Stimulated activated CD4-positive, alpha-beta T cell treated with anti-CD3 and anti-CD28 coated beads, Interleukin-12 subunit alpha, Interleukin-12 subunit beta, amount 100 ng/mL, for 4 hours (primary cell): Measurements from ENCODE around the gene TMEM196.

Experiments
- DNase-seq: peaks from one replicate; pipeline ENCODE4 v3.0.0-alpha.2; 2020

The TMEM196 gene

DNA sequence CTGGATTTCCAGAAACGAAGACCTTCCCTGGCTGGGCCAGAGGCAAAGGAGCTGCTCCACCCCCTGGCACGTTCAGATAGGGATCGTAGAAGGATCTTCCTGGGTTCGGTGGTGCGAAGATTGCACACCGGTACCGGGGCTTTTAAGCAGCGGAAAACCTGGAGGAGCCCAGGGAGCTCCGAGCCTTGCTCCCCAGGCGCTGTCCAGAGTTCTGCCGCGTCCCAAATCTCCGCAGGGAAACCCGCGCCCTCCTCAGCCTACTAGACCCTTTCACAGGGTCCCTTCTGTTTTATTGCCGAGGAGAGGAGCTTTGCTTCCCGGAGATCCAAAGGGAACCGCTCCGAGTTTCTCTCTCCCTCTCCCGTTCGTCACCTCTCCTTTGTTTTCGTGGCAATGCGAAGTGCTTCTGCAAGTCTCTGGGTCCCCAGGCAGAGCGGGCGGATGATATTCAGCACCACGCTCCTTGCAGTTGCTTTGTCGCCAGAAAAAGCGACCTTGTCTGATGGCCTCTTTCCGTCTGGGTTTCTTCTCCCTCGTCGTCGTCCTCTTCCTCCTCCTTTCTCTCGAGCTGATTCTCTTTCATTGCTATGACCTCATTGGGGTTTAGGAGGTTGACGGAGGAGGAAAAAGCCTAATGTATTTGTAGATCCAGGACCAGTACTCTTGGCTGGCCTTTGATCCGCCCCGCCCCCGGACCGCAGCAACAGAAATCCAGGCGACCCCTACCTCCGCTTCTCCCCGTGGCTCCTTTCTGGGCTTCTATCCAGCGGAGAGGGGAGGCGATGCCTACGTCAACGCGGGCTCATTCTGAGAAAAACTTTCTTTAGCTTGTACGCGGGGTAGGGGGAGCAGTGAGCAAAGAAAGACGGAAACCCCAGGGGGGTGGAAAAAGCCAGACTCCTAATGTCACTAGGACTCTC, at the start of gene TMEM196:
Gene TMEM196 (minus strand): TSS at position 777 of the 920 bp plus-strand sequence. CDS start 921 bp downstream, outside the sequence.
- no peak for DNase-seq

DNA sequence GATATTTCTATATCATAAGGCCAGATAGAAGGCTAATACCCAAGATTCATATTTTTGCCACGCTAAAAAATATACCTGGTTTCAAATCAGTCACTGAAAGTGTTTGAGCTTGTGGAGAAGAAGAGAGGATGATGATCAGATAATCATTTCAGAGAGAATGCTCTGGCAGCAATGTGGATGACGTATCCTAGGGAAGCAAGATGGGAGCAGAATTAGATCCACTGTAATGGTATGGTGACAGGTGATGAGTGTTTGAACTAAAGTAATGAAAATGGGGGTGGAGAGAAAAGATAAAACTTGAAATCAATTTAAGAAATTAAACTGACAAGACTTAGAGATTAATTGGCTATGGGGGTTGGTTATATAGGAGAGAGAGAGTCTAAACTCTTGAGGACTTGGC, 42.7 kb upstream of the TMEM196 start:
- DNase-seq = no peak

DNA sequence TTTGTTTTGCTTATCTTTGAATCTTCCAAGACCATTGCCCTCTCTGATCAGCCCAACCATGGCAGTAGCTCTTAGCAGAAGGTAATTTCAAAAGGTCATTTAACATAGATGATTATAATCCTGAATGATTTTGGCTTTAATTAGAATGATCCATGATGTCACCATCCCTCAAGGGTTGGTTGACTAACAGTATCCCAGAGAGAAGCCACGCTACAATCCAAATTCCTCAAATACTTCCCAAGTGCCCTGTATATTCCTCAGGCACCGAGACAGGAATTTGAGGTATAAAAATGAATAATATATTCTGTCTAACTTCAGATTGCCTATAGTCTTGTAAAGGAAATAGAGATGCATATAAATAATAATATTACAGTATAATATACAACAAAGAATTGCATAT, 42.1 kb upstream of the TMEM196 start:
- no peak for DNase-seq

DNA sequence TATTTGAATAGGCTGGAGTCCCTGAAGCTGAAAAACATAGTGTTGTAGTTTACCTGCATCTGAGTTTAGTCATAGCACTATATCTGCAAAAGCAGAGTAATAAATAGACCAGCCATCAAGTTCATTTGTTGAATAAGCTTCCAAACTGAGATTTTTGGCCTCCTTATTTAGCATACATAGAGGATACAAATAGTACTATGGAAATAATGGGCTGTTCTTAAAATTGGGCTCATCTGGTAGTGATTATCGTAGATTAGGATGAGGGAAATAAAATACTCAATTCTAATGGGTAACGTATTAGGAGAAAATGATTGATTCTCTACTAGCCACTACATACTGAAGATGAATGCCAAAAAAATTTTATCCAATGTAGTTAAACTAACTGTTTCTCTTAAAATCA, 41.4 kb upstream of the TMEM196 start:
- no peak for DNase-seq

DNA sequence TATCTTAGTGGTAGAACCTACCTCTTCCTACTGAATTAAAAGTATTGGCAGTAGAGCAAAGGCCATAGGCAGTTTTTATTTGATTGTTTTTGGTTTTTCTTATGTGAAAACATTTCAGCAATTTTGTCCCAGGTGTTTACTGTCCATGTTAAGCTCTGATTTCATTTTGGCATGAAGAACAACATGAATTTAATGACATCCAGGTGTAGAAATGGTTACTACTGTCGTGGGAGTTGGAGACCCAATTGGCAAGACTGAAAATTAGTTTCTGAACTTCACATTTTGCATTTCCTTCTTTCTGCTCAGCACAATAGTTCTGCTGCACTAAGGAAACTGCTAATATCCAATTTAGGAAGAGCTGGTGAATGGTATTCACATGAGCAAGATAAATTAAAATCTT, 38.0 kb upstream of the TMEM196 start:
- no peak for DNase-seq

DNA sequence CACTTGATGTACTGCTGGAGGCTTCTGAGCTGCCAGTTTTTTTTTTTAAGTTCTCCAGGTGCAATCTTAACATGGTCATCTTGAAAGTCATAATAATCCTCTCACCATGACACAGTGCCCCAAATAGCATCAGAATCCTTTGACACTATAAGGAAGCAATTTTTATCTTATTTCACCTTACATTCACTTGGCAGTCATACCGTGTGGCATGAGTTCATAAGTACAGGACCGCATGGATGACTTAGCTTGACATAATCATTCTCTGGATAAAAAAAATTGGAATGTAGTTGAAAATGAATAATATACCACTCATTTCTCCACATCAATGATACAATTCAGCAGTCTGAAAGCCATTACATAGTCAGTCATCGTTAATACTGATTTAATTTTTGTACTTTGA, 25.6 kb upstream of the TMEM196 start:
- DNase-seq = no peak

DNA sequence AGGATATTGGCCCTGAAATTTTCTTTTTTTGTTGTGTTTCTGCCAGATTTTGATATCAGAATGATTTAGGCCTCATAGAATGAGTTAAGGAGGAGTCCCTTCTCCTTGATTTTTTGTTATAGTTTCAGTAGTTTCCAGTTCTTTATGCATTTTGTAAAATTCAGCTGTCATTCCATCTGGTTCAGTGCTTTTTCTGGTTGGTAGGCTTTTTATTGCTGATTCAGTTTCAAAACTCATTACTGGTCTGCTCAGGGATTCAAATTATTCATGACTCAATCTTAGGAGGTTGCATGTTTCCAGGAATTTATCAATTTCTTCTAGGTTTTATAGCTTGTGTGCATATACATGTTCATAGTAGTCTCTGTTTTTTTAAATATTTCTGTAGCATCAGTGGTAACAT, 10.1 kb upstream of the TMEM196 start:
- no peak for DNase-seq

DNA sequence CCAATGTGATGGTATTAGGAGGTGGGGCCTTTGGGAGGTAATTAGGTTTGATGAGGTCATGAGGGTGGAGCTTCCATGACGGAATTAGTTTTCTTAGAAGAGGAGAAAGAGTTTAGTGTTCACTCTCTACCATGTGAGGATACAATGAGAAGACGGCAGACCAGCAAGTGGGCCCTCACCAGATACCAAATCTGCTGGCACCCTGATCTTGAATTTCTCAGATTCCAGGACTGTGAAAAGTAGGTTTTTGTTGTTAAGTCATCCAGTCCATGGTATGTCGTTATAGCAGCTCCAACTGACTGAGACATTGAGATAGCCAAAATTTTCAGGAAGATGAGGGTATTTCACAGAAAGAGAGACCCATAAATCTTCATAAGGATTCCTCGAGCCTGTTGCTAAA, 3.6 kb upstream of the TMEM196 start:
- no peak for DNase-seq

DNA sequence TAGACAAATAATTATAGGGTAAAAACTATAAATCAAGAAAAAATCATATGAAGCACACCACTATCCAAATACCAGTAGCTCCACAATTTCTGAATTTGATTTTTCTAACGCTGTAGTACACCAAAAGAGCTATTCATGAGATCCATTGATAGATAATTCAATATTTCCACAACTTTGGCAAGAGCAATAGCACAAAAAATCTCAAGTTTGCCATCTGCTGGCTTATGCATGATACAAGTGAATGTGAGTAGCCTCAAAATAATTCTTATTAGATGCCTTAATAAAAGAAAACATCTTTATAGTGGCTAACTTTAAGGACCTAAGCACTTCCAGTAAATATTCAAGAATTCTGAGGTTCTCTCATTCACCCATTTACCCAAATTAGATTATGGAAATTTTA, 2.2 kb upstream of the TMEM196 start:
- DNase-seq = no peak

DNA sequence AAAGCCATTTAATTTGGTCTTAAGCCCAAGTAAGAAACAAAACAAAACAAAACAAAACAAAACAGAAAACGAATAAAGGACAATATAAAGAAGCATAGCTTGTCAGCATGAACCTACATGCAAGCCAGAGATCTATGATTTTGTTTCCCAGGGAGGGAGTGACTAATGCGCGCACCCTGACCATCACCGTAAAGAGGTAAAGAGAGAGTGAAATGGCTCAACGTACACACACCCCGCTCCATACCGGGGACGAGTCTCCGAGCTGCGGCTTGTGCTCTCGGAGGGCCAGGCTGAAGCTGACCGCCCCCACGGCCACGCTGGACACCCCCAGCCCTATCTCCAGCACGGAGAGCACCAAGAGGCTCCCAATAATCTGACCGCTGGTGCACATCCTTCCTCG, 1.1 kb downstream of the TMEM196 start:
- DNase-seq = no peak

DNA sequence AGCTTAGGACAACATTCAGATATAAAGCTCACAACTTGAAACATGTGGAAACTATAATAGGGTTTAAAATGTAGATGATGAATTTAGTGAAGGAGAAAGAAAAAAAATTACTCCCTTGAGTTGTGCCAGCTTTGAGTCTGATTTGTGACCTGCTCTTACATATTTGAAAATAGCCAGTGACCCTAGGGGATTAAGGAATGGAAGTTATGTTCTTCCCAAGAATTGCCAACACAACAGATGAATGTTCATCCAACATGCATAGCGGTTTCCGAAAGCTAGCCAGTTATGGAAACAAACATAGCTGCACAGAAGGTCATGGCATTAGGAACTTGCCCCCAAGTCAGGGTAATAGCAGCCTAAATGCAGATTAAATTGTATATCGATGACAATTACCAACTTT, 10.8 kb downstream of the TMEM196 start:
- no peak for DNase-seq

DNA sequence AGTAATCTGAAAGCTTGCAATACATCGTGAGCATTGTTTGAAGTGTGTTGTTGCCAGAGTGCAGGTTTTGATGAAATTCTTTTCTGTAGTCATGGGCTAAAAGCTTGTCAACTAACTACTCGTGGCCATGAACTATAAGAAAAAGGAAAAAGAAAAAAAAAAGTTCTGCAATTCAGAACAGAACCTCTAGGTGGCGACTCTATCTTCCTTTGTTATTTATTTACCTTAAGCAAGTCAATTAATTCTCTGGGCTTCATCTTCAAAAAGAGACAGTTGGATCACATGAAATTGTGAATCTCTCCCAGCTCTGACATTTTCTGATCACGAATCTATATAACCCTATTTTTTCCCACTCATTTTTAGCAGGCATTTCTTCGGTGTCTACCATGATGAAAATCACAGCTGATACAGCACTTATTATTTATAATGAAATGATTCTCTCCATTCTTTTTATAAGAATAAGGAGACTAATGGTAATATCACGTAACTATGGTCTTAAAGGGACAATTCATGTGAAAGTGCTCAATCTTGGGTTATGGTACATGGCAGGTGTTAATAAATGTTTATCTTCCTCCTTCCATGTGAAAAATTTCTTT, 18.8 kb downstream of the TMEM196 start:
- no peak for DNase-seq

DNA sequence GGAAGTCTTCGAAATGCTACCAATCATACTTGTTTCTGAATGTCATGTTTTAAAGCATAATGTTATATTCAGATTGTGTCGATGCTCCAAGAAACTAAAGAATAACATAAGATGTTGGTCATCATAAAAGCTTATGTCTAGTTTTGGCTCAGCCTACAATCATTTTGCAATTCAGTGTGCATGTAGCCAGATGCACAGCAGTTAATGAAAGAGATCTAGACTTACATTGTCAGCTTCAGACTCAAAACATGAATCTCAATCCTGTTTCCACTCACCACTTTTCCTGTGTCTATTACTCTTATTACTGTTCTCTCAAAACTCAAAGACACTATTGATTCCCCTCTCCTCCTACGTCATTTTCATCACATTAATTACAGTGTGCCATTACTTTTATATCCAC, 21.4 kb downstream of the TMEM196 start:
- no peak for DNase-seq

DNA sequence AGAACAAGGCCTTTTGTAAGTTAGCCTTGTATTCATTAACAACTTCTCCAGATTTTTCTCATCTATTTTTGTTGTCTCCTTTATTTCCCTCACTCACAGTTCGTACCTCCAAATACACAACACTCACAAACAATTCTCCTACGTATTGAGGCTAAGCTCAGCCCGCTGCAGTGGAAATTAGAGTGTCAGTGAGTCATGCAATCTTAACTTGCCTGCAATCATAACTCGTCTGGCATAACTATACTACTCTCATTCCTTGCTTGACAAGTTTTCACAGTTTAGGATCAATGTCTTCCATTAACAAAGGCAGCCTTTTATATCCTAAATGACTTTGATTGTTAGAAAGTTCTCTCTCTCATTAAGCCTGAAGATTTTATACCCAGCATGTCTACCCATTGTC, 23.8 kb downstream of the TMEM196 start:
- DNase-seq = no peak

DNA sequence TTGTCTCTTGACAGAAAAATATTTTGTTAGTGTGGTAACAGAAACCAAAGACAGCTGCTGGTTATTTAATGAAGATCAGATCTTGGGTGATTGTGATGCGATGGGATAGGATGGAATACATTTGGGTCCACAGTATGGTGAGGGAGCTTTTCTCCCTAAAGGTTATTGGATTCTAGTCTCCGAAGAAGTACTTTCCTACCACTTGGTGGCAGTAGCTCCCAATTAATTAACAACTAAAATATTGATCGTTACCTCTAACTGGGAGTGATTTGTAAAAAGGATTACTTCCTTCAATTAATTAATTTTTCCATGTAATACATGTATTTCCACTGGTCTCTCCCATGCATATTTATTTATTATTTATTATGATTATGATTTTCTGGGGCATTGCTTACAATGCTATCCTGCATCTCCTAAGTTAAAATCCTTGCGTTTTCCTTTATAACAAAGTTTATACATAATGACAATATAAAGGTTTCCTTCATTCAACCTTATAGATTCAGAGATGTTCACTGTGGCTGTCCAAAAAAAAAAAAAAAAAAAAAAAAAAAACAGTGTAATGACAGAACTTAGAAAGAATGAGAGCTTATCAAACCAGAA, 25.6 kb downstream of the TMEM196 start:
- DNase-seq = no peak

DNA sequence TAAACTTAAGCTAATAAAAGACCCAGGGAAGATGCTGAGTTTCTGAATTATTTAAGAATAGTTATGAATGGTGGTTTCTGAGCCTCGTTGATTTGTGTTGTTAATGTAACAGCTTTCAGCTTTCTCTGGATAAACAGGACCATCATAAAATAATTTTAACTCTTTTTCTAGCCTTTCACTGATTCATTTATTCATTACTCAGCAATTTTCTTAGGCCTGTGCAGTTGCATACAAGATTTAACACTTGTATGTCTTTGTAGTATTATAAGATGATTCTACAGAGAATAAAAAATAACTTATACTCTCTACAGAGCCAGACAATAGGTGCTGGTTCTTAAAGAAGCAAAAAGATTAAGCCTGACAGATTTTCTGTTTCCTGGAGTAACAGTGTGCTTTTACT, 29.3 kb downstream of the TMEM196 start:
- DNase-seq = no peak

DNA sequence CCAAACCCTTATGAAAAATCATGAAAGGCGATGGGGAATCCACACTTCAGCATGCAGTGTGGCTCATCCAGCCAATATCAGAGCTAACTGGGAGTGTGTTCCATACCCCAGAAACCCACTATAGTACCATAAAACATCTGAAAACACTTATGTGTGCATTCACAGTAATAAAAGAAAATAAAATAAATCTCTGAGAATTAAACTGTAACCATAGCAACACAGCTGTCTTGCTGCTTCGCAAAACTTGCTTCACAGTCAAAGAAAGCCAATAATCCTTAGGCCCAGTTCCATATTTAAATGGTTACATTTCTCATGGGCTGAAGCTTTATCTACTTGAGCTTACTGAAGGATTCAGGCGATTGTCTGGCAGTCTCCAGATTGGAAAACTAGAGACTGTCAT, 44.7 kb downstream of the TMEM196 start:
- DNase-seq = no peak

DNA sequence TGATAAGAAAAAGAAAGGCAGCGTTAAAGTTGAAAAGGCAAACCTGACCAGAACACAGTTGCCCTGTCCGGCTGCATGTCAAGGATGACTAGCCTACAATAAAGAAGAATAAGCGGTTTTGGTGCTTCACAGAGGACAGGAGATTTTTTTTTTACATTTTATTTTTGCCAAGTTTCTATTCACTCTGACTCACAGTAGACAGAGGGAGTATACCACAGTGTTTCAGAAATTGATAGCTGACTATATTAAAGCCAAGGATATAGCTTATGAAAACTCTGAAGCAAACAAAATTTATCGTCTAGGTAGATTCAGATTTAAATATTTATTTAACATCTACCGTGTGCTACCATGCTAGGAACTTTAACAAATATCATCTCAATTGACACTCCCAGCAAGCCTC, 47.6 kb downstream of the TMEM196 start:
- no peak for DNase-seq

DNA sequence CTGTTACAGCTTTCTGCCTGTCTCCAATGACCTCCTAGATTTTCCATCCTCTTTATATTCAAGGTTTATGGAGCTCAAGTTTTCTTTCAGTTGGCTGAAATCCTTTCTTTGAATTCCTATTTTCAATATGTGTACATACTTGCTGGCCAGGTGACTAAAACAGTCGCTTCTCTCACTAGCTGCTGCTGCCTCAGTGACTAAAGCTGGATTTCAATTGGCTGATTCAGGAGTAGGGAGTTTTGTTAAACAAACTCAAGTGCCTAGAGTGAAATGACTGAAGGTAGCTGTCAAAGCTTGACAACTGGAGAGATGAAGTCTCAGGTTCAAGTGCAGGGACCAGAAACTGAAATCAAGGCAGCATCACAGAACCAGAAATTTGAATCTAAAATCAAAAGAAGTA, 57.9 kb downstream of the TMEM196 start:
- DNase-seq = no peak

DNA sequence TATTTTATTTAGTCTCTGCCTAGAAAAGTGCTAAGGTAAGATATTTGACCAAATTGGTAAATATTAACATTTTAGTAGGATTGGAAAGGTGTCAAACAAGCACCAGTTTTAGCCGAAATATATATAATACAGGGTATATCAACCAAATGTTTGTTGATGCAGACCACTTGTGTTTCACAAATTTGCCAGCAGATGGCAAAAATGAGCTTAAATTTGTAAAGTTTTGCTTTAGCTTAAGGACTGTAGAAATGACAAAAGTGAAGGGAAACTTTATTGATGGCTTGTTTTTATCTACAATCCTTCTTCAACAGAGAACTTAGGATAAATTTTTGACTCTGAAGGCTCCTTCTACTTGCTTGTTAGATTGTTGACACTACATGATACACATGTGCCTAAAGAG, 59.7 kb downstream of the TMEM196 start:
- DNase-seq = peak; percentile 11

DNA sequence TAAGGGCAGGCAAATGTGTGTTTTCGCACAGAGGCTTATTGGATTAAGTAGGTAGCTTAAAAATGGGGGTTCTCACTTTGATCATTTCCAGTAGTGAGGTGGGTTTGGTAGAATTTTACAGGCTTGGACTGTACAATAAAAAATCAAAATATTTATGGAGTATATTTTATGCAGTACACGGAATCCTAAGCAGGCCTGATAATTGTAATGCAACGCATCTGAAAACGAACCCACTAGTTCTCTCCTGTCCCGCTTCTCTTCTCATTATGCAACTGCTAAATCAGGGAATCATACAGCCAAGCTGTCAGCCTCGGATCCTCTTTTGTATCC, 64.2 kb downstream of the TMEM196 start:
- DNase-seq = no peak

DNA sequence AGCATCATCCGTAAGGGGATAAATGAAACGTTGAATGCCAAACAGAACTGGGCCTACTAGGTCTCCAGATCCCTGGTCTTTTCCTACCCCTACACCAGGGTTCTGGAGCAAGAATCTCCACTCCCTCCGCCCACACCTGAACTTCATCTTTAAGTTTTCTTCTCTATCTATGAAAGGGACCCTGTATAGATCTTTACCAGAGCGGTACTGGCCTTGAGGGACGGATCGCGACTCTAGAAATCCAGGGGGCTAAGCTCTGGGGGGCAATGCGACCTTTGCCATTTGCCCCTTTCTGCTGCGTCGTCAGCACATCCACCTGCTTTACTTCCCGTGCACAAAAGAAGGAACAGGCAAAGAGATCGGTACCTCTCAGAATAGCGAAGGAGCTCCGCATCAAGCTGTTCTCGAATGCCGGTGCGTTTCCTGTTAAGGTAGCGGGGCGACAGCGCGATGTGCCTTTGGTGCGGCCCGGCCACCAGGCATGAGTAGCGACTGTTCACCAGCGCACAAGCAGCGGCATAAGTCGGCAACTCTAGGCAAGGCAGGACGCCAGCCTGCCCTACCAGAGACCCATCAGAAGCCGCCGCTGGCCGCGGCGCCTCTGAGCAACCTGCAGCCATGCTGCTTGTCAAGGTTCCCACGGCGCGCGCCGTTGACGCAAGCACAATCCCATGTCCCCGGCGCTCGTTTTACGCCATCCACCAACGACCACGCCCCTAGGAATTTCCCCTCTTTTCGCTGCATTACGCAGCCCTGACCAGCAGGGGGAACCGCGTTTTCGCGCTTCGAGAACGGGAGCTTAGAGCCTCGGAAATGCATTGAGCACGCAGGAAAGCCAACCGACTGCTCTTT, 64.8 kb downstream of the TMEM196 start, which contains the start of gene POLR1F:
Gene POLR1F (minus strand): TSS at position 641 of the 852 bp plus-strand sequence. CDS start 21 bp downstream, at position 620.
- DNase-seq = peak; percentile 90

DNA sequence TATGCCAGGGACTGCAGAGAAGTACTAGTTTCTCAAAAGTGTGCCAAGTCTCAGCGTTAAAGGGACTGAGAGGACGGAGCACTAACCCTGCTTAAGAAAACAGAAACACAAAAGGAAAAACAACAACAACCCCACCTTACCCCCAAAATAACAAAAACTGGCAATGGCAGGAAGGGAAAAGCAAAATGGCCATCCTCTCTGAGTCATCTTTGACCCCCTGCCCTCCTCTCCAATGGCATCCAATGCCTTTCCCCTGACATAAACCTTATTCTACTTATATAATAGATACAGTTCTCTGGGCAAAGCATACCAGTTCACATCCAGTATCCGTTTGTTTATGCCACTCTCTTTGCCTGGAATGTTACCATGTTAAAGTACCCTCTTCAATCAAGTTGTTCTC, 66.2 kb downstream of the TMEM196 start:
- no peak for DNase-seq
